K562 treated with DMSO at 1 percent for 48 hours (cell line): Measurements from ENCODE around the gene SPATA31A7. TPM values are rescaled to one million over a fixed set of nuclear protein-coding genes. Genes with fewer than 3 reads are reported as not detected.

Experiments
- total RNA-seq: library from RNA; unstranded; fragments of 300-600 nt; gene quantifications from 2 replicates; pipeline ENCODE4 v1.2.3, GENCODE V29; 2022; ENCODE audit warnings: low replicate concordance; ENCODE audit errors: extremely low read depth

SPATA31A7 gene
- not detected in 2 replicates for total RNA-seq

GRCh38 chr9:61189736-61190135 is at the start of gene SPATA31A7:
Gene SPATA31A7, plus strand, starts transcription at chr9:61190036. Its CDS starts 29 bp downstream, at chr9:61190065.

